ENCODE data around the gene PTPRZ1.

Gene PTPRZ1

GRCh38 chr7:121901026-121901425, 28.1 kb downstream of the PTPRZ1 start:
- no peak for DNase-seq

GRCh38 chr7:121904120-121904519, 31.2 kb downstream of the PTPRZ1 start:
- DNase-seq, result no peak

GRCh38 chr7:121908042-121908441, 35.1 kb downstream of the PTPRZ1 start:
- DNase-seq, result no peak

GRCh38 chr7:121909716-121910345, 36.9 kb downstream of the PTPRZ1 start:
- no peak for DNase-seq

- no peak for DNase-seq
These were observed 41.1 kb downstream of the PTPRZ1 start for GRCh38 chr7:121913947-121914675.

GRCh38 chr7:121914676-121915279, 41.8 kb downstream of the PTPRZ1 start:
- no peak for DNase-seq

- DNase-seq, result no peak
These were observed 43.2 kb downstream of the PTPRZ1 start for GRCh38 chr7:121916211-121916610.

GRCh38 chr7:121919986-121920385, 47.0 kb downstream of the PTPRZ1 start:
- DNase-seq, result no peak

GRCh38 chr7:121924269-121925186, 51.6 kb downstream of the PTPRZ1 start:
- no peak for DNase-seq

- no peak for DNase-seq
These were observed 58.4 kb downstream of the PTPRZ1 start for GRCh38 chr7:121931149-121931902.

GRCh38 chr7:121932768-121933167, 59.8 kb downstream of the PTPRZ1 start:
- no peak for DNase-seq

- DNase-seq, result no peak
These were observed 64.1 kb downstream of the PTPRZ1 start for GRCh38 chr7:121936951-121937623.

- DNase-seq, result no peak
These were observed 65.6 kb downstream of the PTPRZ1 start for GRCh38 chr7:121938429-121938996.

- no peak for DNase-seq
These were observed 68.0 kb downstream of the PTPRZ1 start for GRCh38 chr7:121940918-121941317.

GRCh38 chr7:121941830-121942229, 68.9 kb downstream of the PTPRZ1 start:
- DNase-seq, result no peak

- no peak for DNase-seq
These were observed 72.1 kb downstream of the PTPRZ1 start for GRCh38 chr7:121945066-121945465.

GRCh38 chr7:121945480-121946236, 72.7 kb downstream of the PTPRZ1 start:
- no peak for DNase-seq

GRCh38 chr7:121953164-121953563, 80.2 kb downstream of the PTPRZ1 start:
- DNase-seq, result no peak

GRCh38 chr7:121953601-121954000, 80.6 kb downstream of the PTPRZ1 start:
- no peak for DNase-seq

- DNase-seq, result no peak
These were observed 81.8 kb downstream of the PTPRZ1 start for GRCh38 chr7:121954803-121955202.

- no peak for DNase-seq
These were observed 84.7 kb downstream of the PTPRZ1 start for GRCh38 chr7:121957626-121958025.

Data from activated CD4-positive, alpha-beta T cell treated with anti-CD3 and anti-CD28 coated beads, Interleukin-2, amount 50 U/mL, for 48 hours (primary cell).